ENCODE measurements around the gene MAGOH. TPM values are rescaled to one million over a fixed set of nuclear protein-coding genes. Genes with fewer than 3 reads are reported as not detected.
"Not testable (repeated sequence)": the region's sequence is repeated elsewhere in the genome, so short reads cannot be mapped to it uniquely, and the experiment has no call there.

Gene MAGOH
- total RNA-seq, 1 donor from 2014 or later = 71.7 TPM

DNA sequence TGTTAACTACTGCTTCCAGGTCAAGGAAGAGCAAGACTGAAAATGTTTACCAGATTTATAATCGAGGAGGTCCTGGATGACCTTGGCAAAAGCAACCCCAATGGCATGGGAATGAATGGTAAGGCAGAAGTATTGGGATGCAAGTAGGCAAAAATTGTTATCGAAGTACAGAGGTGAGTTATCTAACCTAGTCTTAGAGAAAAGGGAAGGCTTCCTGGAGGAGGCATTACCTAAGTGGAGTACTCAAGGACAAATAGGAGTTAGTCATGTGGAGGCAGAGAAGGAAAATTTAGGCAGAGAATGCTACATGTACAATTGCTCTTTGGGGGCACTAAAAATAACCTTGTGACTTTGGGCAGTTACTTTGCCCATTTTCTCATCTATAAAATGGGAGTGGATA lies 3.5 kb upstream of the MAGOH start:
- intact Hi-C loops (cut with micrococcal nuclease) = no loop called here

DNA sequence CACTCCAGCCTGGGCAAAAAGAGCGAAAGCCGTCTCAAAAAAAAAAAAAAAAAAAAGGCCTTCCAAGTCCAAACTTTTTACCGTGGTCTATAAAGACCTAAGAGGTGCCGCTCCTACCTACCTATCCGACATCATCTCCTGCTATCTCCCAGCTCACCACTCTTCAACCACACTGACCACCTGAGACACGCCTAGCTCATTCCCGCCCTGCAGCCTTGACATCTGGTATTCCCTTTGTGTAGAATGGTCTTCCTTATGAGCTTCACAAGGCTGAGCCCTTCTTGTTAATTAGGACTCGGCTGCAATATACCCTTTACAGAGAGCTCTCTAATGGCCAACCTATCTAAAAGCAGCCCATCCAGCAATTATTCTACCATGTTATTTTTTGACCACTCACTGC lies 680 bp downstream of the MAGOH start:
- intact Hi-C loops (cut with micrococcal nuclease) = loop anchor here (1.0 kb wide), 3 partner anchors 17 to 89 kb away; partner anchors contain the start of genes CPT2 and CZIB

DNA sequence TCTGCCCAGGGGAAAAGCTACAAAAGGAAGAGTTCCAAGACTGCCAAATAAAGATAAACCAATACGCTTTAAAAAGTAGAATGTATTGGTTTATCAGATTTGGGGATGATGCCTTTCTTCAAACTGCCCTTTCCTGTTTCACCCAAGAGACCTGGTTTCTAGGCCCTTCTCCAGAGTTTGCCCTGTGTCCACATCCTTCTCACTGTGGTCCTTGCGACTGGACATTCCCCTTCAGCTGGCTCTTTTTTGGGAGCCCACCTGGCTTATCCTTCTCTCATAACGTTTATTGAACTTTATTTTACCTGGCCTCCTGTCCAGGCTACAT lies 17.4 kb downstream of the MAGOH start:
- intact Hi-C loops (cut with micrococcal nuclease) = loop anchor here (1.0 to 5.0 kb wide), 4 partner anchors 17 to 494 kb away; partner anchors contain the start of genes CPT2, MAGOH and ZYG11B

DNA sequence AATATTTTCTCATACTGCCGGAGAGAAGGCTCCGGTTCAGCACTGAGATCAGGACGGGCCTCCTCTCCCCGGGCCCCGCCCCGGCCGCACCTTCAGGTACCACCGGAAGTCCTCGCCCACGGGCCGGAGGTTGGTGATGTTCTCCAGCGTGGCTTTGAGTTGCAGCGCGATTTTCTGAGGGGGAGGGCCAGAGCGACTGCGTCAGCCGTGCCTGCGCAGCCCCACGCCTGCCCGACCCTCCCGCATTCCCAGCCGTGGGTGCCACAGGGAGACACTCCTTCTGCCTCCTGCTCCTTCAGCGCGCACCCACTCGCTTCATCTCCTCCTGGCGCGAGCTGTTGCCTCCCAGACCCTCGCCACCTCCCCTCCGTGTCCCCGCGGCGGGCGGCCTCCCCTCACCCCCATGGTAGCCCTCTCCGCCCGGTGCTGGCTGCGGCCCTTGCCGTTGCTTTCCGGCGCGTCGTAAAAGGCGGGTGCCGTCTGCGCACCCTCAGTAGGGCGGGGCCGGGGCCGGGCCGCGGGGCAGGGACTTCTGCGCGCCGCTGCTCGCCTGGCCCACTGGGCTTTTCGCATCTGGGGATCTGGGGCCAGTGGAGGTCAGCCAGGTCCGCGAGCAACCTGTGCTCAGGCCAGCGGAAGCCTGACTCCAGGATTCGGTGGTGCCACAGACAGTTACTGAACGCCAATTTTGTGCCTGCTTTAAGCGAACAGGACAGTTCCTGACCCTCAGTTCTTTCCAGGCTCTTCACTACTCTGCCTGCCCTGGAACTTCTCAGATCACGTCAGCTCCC lies 18.0 kb downstream of the MAGOH start, which contains the start of gene CZIB:
Gene CZIB (minus strand): TSS at position 464 of the 791 bp plus-strand sequence. CDS start 59 bp downstream, at position 405.
- intact Hi-C loops (cut with micrococcal nuclease) = loop anchor here (1.0 to 5.0 kb wide), 4 partner anchors 18 to 493 kb away; partner anchors contain the start of genes CPT2, MAGOH and ZYG11B

DNA sequence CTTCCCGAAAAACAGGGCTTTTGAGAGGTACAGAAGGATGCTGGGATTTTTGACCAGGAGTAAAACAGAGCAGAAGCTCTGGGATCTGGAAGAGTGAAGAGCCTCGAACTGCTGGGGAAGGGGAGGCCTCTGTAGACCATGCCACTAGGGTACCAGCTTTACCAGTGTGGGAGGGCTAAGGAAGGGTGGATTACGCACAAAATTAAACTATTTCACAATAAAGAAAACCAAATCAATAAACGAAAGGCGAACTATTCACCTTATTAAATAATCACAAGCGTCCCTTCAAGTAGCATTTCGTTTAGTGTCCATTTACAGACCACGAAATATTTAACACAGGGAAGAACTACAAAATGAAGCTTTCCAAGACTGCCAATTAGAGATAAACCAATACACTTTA lies 18.6 kb downstream of the MAGOH start:
- intact Hi-C loops (cut with micrococcal nuclease) = loop anchor here (1.0 to 5.0 kb wide), 4 partner anchors 19 to 492 kb away; partner anchors contain the start of genes CPT2, MAGOH and ZYG11B

DNA sequence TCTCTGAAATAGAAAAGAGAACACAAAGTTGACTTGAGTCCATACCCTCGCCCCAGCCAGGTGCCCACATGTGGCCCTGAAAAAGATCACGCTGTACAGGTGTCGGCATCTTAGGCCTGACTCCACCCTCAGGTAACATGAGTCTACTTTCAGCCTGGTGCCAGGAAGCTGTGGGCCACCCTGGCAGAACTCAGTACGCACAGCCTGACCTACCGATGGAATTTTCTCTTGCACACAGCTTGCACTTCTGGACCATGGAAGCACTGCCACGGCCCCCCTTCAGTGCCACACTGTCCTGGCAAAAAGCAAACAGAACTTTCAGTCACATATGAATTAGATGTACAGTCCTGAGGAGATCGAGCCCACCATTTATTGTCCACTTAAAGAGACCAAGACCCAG lies 20.1 kb downstream of the MAGOH start:
- intact Hi-C loops (cut with micrococcal nuclease) = no loop called here

DNA sequence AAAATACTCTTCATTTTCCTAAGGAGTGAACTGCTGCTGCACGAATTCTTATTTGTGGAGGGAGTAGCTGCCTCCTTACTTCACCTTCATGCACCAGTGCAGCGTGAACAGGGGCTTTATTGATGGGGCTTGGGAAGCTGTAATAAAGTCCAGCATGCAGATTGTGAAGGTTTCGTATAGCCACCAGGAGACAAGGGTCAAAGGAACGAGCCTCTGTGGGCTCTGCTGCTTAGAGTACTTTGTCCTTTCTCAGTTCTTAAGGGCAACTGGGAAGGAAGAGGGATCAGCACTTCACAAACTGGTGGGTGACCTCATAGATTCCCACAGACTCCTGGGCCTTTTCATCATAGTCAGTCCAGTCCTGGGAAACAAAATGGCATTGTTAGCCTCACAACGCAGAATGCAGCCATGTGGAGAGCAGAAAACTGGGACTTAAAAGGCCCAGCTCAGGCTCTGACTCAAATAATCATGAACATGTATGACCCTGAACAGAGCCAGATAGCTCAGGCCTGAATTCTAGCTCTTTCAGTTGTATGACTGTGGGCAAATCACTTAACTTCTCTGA lies 23.9 kb downstream of the MAGOH start:
- intact Hi-C loops (cut with micrococcal nuclease) = no loop called here

DNA sequence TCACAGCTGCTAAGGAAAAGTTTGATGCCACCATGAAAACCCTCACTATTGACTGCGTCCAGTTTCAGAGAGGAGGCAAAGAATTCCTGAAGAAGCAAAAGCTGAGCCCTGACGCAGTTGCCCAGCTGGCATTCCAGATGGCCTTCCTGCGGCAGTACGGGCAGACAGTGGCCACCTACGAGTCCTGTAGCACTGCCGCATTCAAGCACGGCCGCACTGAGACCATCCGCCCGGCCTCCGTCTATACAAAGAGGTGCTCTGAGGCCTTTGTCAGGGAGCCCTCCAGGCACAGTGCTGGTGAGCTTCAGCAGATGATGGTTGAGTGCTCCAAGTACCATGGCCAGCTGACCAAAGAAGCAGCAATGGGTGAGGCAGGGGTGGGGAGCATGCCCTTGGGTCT lies 27.4 kb downstream of the MAGOH start:
- intact Hi-C loops (cut with micrococcal nuclease) = no loop called here

DNA sequence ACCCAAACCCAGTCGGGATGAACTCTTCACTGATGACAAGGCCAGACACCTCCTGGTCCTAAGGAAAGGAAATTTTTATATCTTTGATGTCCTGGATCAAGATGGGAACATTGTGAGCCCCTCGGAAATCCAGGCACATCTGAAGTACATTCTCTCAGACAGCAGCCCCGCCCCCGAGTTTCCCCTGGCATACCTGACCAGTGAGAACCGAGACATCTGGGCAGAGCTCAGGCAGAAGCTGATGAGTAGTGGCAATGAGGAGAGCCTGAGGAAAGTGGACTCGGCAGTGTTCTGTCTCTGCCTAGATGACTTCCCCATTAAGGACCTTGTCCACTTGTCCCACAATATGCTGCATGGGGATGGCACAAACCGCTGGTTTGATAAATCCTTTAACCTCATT lies 28.0 kb downstream of the MAGOH start:
- intact Hi-C loops (cut with micrococcal nuclease) = no loop called here

DNA sequence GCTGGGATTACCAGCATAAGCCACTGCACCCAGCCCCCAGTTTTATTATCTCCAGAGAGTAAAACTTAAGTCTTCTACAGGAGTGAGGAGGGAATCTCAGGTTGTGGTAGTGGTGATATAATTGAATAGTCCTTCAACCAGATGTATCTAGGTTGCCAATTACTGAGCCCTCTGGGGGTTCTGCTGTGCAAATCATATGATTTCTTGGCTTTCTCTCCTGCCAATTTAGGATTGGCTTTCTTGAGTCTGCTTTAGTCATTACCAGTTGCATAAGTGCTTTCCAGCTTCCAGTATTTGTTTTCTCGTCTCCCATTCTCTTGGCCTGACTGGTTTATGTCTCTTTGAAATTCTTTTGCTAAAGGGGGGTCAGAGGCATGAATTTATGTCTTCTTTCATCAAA lies 30.6 kb downstream of the MAGOH start:
- intact Hi-C loops (cut with micrococcal nuclease) = no loop called here

DNA sequence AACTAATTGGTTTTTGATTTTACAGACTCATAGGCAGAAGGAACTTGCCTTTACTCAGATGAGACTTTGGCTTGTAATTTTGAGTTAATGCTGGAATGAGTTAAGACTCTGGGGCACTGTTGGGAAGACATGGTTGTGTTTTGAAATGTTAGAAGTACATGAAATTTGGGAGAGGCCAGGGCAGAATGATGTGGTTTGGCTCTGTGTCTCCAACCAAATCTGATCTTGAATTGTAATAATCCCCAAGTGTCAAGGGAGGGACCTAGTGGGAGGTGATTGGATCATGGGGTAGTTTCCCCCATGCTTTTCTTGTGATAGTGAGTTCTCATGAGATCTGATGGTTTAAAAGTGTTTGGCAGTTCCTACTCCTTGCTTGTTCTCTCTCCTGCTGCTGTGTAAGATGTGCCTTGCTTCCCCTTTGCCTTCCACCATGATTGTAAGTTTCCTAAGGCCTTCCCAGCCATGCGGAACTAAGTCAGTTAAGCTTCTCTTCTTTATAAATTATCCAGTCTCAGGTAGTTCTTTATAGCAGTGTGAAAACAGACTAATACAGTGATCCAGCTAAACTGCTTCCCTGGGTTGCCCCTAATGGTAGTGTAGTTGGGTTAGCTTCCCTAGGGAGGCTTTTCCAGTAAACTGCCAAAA lies 31.5 kb downstream of the MAGOH start:
- intact Hi-C loops (cut with micrococcal nuclease) = no loop called here

DNA sequence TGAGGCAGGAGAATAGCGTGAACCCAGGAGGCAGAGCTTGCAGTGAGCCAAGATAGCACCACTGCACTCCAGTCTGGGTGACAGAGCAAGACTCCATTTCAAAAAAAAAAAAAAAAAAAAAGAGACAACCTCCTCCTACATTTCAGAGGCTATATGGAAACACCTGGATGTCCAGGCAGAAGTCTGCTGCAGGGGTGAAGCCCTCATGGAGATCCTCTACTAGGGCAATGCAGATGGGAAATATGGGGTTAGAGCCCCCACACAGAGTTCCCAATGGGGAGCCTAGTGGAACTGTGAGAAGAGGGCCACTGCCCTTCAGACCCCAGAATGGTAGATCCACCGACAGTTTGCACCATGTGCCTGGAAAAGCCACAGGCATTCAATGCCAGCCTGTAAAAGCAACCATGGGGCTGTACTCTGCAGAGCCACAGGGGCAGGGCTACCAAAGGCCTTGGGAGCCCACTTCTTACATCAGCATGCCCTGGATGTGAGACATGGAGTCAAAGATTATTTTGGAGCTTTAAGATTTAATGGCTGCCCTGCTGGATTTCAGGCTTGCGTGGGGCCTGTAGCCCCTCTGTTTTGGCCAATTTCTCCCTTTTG lies 32.1 kb downstream of the MAGOH start:
- intact Hi-C loops (cut with micrococcal nuclease) = not testable (repeated sequence)

DNA sequence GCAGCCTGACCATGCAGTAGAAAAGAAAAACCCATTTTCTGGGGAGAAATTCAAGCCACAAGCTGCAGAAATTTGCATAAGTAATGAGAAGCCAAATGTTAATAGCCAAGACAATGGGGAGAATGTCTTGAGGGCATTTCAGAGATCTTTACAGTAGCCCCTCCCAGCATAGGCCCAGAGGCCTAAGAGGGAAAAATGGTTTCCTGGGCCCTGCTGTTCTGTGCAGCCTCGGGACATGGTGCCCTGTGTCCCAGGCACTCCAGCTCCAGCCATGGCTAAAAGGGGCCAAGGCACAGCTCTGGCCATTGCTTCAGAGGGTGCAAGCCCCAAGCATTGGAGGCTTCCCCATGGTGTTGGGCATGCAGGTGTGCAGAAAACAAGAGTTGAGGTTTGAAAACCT lies 32.8 kb downstream of the MAGOH start:
- intact Hi-C loops (cut with micrococcal nuclease) = not testable (repeated sequence)

DNA sequence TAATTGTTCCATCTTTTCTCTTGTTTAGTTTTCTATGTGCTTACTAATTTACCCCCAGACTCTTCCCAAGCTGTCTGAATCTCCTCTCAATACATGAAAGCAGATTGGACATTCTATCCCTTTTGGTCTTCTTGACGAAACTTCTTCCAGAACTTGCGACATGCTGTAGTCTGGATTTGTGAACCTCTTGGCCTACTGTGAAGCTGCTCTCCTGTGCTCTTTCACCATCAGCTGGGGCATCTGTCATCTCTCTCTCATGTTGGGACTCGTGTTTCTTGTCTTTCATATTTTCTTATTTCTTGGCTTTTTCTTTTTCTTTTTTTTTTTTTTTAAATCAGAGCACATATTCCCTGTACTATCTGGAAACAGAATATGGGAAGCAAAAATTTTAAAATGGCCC lies 34.9 kb downstream of the MAGOH start:
- intact Hi-C loops (cut with micrococcal nuclease) = no loop called here

DNA sequence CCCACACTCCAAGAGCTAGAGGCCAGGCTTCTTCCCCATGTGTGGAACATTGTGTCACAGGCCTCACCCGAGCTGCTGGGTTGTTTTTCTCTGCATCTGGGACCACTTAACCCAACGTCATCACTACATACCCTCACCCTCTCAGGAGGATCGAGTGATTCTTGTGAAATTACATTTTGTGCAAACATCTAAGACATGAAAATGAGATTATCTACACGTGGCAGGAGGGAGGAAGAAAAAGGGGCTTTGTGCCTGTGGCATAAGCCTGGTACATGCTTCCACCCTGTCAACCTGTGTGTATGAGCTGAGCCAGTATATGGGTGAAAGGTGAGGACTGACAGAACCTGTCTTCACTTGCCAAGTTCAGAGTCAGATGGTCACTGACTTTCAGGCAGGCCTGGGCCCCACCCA lies 40.1 kb downstream of the MAGOH start:
- intact Hi-C loops (cut with micrococcal nuclease) = no loop called here

DNA sequence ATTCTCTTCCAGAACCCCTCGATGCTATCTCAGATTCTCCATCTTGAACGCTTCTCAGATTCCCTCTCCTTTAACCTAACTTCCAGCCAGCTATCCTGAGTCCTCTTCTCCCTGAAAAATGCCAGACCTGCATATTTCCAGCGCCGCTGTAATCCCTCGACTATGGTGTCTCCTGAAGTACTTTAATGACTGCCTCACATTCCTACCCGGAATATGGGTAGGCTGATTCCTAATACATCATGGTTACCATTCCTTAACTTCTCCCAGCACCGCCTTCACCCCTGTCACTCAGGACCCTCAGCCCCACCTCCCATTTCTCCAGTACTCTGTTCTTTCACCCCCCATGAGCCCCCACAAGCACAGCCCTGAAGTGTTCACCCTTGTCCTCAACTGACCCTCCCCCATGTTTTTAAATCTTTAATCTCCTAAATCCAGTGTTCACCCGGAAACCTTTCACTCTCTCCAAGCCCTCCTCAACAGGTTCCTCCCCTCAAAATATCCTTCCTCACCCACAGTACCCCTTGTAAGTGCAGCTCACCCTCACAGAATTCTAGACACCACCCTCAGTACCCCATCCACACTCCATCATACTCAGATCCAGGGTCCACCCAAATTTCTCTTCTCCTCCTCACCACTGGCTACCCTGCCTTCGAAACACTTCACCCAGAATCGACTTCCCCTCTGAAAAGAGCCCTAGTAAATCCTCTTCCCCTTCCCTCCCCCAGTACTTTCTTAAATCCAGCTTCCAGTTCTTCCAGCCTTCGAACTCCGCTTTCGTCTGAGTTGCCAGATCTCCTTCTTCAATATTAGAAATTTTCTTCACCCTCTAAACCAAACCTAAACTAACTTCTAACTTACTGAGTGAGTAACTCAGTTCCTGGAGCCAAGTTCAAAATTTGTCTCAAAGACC lies 40.8 kb downstream of the MAGOH start:
- intact Hi-C loops (cut with micrococcal nuclease) = no loop called here

DNA sequence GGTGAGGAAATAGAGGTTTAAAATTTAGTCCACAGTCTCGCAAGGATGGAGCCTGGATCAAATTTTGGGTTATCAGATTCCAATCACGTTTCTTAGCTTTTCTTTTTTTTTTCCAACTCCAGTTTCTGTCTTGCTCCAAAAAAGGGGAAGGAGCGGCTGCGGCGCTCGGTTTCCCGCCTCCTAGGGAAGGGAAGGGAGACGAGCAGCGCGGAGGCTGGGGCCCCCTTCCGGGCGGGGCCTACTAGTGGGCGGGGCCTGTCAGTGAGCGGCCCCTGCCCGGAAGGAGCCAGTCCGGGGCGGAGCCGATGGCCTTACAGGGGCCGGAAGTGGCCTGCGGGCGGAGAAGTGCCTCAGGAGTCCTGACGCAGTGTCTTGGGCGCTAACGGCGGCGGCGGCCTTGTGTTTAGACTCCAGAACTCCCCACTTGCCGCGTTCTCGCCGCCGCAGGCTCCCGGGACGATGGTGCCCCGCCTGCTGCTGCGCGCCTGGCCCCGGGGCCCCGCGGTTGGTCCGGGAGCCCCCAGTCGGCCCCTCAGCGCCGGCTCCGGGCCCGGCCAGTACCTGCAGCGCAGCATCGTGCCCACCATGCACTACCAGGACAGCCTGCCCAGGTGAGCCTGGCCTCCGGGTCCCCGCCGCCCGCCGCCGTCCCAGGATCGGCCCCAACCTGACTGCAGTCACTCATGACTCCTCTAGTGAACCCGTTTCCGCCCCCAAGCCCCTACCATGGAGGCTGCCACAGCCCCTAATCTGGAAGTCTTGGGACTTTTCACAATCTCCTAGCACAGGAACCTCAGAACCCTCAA lies 41.6 kb downstream of the MAGOH start, which contains the start of gene CPT2:
Gene CPT2 (plus strand): TSS at position 340 of the 806 bp plus-strand sequence. CDS start 120 bp downstream, at position 460.
- intact Hi-C loops (cut with micrococcal nuclease) = loop anchor here (1.0 kb wide), 3 partner anchors 24 to 130 kb away; partner anchors contain the start of genes CZIB and MAGOH

DNA sequence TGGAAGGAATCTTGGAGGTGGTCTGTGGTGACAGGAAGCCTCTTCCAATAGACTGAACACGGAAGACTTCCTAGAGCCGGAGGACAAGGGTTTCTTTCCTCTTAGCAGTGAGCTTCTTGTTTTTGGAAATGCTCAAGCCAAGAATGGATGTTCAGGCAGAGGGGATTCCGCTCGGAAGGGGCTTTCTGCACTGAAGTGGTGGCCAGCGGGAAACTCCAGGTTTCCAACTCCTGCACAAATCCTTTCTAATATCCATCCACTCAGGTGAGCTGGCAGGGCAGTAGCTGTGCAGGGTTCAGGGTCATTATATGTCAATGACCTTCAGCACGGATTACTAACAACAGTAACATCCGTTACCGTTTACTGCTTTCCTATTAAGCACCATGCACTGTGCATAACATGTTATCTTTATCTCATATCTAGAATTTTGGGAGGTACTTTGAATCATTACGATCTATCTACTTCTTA lies 42.3 kb downstream of the MAGOH start:
- intact Hi-C loops (cut with micrococcal nuclease) = loop anchor here (1.0 kb wide), 3 partner anchors 24 to 130 kb away; partner anchors contain the start of genes CZIB and MAGOH
